Stimulated activated CD8-positive, alpha-beta memory T cell treated with anti-CD3 and anti-CD28 coated beads, Interleukin-7, amount 100 ng/mL, for 48 hours (primary cell): ENCODE measurements around the gene S1PR2.
"Not testable (repeated sequence)": the region's sequence is repeated elsewhere in the genome, so short reads cannot be mapped to it uniquely, and the experiment has no call there.

Experiments
- DNase-seq, 2 donors: peaks; one replicate each; pipeline ENCODE4 v3.0.0-alpha.2; 2020; ENCODE audit warnings: low read depth in 1 of 2; ENCODE audit errors: extremely low read depth in 1 of 2

Gene S1PR2

DNA sequence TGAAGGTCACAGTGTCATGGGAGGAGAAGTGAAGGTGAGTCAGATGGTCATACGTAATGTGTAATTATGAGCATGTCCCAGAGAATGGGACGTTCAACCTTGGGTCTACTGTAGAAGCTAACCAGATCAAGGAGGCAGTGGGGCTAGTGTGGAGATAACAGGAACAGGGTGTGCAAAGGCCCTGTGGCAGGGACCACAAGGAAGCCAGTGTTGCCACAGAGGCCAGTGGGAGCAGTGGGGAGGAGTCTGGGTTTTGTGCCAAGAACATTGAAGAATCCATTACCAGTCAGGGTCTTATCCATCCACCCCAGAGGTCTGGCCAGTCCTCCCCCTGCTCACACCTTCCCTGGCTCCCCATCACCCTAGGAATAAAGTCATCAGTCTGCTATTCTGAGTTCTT is 24.2 kb upstream of the S1PR2 start:
- DNase-seq: no peak

DNA sequence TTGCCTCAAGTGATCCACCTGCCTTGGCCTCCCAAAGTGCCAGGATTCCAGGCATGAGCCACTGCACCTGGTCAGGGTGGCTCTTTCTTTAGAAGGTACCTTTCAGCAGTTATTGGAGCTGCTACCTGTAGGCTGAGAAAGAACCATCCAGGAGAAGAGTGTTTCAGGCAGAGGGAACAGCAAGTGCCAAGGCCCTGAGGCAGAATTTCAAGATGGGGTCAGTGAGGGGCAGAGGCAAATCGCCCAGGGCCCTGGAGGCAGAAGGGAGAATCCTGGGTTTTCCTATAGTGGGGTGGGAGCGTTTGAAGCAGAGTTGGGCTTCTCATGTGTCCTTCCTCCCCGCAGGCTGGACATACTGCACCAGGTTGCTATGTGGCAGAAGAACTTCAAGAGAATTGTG is 23.1 kb upstream of the S1PR2 start:
- no peak for DNase-seq

DNA sequence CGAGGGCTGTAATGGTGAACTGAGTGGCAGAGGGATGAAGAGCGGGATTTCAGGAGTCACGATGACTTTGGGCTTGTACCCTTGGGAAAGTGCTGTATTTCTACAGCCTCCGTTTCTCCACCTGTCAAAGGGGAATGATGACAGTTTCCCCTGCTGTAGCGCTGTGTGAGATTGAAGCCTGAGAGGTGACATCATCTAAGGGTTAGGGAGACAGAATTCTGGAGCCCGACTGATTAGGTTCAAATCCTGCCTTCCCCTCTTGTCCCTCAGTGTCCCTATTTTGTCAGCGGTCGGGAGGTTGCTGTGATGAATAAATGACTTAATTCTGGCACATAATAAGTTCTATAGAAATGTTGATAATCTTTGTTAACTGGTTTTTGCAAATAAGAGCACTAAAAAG is 21.6 kb upstream of the S1PR2 start:
- DNase-seq: no peak

DNA sequence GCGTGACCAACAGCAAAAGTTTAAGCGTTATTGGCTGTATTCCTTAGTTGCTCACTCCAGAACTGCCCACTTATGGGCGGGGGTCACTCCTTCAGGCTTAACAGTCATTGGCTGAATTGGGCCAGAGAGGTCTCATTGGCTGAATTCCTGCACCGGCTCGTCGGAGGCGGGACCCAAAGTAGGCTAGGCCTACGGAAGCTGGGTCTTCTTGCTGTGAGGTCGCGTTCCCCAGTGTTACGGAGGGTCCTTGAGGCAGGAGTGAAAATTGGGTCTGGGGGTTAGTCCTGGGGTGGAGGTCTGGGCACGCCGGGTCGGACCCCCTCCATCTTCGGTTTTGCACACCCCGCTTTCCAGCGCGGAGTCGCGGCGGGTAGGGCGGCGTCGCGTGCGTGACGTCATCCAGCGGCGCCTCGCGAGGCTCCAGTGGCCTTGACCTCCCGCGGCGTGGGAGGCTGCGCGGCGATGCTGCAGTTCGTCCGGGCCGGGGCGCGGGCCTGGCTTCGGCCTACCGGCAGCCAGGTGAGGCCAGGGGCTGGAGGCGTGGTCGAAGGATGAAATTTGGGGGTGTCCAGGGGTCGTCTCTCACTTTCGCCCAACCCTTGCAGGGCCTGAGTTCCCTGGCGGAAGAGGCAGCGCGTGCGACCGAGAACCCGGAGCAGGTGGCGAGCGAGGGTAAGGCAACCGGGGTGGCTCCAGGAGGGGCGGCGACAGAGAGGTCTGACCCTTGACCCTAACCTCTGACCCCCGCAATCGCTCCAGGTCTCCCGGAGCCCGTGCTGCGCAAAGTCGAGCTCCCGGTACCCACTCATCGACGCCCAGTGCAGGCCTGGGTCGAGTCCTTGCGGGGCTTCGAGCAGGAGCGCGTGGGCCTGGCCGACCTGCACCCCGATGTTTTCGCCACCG is 20.9 kb upstream of the S1PR2 start, which contains the start of gene MRPL4:
Gene MRPL4 (plus strand): TSS at position 423 of the 903 bp plus-strand sequence. CDS start 40 bp downstream, at position 463.
- DNase-seq: peak; percentile 88 to 97

DNA sequence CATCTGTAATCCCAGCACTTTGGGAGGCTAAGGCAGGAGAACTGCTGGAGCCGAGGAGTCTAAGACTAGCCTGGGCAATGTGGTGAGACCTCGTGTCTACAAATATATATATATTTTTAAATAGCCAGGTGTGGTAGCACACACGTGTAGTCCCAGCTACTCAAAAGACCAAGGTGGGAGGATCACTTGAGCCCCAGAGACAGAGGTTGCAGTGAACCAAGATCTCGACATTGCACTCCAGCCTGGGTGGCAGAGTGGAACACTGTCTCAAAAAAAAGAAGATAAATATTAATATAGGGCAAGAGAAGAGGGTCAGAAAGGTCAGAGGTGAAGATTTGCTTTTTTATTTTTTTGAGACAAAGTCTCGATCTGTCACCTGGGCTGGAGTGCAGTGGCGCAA is 15.4 kb upstream of the S1PR2 start:
- DNase-seq: no peak

DNA sequence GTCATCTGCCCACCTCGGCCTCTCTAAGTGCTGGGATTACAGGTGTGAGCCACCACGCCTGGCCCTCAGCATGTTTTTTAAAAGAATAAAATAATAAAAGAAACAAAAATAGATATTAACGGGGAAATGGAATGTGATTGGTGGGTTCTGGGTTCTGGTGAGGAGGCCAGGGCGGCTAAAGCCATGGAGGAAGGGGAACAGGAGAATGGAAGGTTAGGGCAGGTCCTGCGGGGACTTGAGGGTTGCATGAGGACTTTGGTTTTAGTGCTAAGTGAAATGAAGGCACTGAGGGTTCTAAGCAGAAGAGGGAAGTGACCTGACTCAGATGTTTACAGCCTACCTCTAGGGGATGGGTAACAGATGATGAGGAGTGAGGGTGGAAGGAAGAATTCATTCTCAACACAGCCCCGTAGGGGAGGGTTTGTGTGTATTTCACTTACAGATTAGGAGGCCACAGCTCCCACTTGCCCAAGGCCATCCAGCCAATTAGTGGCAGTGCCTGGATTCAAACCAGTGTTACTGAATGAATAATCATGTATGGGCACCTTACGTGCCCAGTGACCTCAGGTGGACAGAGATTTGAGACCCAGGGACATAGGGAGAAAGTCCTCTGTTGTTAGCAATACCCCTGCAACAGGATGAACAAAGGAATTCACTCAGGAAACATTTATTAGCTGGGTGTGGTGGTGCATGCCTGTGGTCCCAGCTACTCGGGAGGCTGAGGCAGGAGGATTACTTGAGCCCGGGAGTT is 14.2 kb upstream of the S1PR2 start:
- DNase-seq: no peak

DNA sequence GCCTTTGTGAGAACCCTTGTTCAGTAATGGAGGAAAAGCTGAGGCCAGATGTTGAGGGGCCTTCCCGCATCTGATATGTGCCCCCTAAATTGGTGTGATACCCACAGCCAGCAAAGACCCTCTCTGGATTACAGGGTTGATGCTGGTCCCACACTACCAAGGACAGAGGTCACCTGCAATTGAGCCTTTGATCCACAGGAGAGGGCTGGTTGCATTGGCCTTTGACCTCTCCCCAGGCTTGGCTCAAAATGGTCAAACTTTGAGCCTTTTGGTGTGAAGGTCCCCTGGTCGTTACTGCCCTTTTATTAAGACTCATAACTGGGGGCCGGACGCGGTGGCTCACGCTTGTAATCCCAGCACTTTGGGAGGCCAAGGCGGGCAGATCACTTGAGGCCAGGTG is 12.5 kb upstream of the S1PR2 start:
- no peak for DNase-seq

DNA sequence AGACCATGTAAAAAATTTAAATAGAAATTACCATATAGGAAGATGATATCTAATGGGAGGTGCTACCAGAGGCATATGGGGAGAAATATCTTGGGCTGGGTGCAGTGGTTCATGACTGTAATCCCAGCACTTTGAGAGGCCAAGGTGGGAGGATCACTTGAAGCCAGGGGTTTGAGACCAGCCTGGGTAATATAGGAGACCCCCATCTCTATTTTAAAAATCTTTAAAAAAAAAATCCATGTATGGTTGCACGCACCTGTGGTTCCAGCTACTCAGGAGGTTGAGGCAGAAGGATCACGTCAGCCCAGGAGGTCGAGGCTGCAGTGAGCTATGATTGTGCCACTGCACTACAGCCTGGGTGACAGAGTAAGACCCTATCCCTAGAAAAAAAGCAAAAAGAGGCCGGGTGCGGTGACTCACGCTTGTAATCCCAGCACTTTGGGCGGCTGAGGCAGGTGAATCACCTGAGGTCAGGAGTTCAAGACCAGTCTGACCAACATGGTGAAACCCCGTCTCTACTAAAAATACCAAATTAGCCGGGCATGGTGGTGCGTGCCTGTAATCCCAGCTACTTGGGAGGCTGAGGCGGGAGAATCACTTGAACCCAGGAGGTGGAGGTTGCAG is 10.8 kb upstream of the S1PR2 start:
- not testable (repeated sequence) for DNase-seq

DNA sequence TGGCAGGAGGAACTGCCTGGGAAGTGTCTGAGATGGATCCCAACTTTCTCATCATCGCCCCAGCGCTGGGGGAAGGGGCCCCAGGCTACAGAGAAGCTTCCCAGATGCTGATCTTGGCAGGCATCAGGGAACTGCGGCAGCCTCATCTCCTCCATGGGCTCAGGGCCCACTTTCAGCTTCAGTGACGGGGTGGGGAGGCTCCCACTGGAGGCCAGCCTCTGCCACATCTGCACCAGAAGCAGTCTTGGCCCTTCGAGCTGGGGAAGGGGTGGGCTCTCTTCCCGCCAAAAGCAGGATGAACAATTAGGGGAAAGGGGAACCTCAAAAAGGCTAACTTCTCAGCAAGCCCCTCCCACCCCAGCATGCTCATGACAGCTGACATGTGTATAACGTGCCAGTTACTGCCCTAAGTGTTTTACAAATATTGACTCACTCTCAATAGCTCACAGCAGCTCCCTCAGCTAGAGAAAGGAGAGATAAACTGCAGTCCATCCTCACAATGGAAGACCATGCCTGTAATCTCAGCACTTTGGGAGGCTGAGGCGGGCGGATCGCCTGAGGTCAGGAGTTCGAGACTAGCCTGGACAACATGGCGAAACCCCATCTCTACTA is 7.1 kb upstream of the S1PR2 start:
- DNase-seq: no peak

DNA sequence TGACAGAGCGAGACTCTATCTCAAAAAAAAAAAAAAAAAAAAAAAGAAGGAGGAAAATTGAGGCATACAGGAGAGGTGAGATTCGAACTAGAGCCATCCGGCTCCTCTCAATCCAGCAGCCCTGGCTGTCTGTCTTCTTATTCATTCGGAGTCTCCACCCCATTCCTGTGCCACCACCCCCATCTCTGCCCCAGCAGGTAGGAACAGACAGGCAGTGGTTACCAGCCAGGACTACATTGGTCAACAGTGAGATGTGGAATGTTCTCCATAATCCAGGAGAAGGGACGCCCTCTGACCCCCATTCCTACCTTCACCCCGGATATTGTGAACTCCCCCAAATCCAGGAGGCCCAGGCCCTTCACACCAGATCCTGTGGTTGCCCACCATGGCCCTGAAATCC is 6.6 kb upstream of the S1PR2 start:
- no peak for DNase-seq

DNA sequence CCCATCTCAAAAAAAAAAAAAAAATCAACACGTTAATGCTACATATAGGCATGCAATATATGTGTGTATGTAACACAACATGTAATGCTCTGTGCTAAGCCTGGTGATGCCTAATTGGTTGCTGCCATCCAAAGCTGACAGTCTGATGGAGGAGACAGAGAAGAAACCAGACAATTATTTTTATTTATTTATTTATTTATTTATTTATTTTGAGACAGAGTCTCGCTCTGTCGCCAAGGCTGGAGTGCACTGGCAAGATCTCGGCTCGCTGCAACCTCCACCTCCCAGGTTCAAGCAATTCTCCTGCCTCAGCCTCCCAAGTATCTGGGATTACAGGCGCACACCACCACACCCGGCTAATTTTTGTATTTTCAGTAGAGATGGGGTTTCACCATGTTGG is 4.3 kb upstream of the S1PR2 start:
- DNase-seq: not testable (repeated sequence)

DNA sequence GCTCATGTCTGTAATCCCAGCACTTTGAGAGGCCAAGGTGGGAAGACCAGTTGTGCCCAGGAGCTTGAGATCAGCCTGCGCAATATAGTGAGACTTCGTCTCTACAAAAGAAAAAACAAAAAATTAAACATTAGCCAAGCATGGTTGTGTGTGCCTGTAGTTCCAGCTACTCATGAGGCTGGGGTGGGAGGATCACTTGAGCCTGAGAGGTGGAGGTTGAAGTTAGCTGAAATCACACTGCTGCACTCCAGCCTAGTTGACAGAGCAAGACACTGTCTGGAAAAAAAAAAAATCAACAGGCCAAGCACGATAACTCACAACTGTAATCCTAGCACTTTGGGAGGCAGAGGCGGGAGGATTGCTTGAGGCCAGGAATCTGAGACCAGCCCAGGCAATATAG is 3.9 kb upstream of the S1PR2 start:
- DNase-seq: no peak

DNA sequence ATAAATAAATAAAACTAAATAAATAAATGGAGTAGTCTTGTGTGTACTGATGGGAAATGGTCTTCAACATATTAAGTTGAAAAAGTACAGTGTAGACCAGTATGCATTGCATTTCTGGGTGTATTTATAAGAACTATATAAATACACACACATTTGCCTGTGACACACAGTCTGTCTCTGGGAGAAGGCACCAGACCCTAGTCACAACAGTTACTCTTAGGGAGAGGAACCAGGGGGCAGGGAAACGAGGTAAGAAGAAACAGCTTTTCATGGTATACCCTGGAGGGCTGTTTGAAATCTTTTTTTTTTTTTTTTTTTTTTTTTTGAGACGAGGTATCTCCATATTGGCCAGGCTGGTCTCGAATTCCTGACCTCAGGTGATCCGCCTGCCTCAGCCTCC is 2.8 kb upstream of the S1PR2 start:
- no peak for DNase-seq

DNA sequence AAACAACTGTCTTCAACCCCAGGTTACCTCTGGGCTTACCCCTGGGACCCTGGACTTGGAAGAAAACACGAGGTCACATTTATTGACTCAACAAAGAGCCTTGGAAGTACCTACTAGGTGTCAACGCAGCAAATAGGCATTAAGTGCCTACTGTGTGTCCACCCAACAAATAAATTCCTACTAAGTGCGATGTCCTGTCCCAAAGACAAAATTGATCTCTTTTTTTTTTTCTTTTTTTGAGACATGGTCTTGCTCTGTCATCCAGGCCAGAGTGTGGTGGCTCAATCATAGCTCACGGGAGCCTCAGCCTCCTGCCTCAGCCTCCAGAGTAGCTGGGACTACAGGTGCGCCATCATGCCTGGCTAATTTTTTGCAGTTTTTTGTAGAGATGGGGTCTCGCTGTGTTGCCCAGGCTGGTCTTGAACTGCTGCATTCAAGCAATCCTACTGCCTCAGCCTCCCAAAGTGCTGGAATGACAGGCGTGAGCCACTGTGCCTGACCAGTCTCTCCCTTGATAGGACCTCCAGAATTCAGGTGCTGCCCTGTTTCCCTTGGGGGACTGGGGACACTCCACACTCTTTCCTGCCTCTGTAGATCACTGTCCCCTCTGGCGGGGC is 589 bp upstream of the S1PR2 start:
- no peak for DNase-seq

DNA sequence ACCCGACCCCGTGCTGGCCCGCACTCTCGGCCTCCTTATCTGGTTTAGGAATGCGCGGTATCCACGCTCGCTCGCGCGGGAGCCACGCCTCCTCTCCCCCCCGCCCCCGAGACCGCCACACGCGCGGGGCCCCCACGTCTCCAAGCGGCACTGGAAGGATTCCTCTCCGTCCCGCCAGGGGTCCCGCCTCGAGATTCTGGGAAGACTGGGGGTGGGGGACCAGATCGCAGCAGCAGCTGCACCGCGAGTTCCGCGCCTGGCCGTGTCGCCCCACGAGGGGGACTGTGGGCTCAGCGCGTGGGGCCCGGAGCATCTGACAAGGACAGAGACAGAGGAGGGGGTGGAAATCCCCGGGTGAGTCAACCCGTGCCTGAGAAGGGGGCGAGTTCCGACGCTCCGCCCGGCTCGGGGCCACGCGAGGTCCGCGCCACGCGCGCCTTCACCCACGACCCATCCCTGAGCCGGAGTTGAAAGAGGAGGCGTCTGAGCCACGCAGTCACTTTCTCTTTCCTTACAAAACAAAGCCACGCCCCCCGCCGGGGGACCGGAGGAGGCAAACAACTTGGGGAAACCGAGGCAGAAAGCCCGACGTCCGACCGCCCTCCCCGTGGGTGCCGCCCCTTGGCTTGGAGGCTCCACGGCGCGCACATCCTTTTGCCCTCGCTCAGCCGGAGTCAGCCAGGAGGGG is 814 bp downstream of the S1PR2 start:
- DNase-seq: peak; percentile 20 to 32

DNA sequence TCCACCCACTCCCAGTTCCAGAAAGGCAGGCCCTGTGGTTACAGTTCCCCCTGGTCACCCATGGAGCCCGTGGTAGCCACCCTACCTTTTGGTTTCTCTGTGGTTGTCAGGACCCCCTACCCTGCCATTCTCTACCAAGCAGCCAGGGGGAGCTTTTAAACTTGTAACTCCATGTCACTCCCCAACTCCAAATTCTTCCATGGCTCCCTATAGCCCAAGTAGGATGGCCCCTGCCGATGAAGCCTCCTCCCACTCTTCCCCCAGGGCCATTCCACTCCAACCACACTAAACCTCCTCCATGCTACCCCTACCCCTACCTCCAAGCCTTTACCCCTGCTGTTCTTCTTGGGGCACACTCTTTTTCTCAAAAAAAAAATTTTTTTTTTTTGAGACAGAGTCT is 2.2 kb downstream of the S1PR2 start:
- no peak for DNase-seq

DNA sequence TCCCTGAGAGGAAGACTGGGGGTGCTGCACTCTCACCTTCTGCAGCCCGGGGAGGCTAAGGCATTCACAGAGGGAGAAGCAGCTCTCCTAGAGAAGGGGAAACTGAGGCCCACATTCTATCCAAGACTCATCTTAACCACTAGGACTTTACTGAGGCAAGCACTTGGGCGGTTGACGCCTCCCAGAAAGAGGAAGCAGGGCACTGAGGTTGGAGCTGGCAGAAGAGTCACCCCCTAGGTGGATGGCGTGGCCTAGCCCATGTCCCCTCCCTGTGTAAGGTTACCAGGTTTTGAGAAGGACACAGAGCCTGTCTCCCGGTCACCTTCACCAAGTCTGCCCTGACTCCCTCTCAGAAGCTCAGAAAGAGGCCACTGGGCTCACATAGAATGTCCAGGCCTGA is 2.7 kb downstream of the S1PR2 start:
- no peak for DNase-seq

DNA sequence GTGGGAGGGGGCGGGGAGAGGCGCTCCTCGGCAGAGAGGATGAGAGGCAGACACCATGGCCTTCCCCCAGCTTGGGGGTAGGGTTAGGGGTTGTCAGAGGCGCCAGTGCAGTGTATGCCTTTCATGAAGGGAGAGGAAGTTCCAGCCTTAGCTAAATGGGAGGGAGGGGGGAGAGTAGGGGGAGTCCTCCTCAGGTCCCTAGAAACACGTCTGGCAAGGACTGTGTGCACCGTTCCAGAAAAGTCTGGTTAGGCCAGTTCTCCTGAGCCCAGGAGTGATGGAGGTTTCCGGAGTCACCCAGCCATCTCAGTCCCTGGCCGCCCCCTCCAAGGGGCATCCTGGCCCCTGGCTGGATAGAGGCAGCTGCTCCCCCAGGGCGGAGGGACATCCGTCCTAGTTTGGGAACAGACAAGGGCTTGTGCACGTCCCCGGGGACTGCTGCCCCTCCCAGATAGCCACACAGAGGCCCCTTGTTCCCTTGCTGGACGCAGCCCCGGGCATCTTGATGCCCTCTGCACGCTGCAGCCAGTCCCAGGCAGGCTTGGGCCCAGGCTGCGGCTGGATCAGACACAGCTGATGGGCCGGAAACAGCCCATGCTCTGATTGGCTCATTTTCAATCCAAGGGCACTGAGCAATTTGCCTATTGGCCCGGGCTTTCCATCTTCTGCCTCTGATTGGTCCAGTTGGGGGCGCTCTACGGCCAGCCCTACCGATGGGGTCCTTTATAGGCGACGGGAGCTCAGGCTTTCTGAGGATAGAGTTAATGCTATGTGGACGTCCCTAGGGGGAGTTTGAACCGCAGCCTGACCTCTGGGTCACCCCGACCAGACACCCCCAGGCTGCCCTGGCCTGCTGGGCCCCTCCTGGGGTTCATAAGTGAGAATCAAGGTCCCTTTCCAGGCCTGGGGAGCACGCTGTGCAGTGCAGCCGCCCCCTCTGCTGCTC is 3.8 kb downstream of the S1PR2 start:
- DNase-seq: no peak

DNA sequence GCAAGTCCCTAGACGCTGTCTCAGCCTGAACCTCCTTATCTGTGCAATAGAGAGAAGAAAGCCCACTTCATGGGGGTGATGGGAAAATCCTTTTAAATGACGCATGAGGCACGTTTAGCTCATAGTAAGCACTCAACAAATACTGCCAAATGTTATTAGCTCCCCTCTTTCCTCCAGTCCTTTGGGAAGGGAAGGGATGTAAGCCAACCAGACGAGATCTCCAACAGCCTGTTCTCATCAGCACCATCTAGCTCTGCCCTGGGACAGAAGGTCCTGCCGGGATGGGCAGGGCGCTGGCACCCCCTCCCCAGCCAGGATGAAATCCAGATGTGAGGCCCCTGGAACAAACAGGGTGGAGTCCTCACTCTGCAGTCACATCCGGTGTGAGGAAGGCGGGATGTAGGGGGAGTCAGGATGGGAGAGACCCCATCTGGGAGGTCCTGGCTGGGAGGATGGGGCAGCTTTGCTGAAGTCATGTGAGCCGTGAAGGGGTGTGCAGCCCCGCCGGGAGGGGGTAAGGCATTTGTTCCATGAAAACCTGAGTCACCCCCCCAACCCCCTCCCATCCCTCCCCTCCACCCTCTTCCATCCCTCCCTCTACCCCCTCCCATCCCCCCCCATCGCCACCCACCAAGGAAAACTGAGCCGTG is 4.6 kb downstream of the S1PR2 start:
- DNase-seq: no peak
